Common myeloid progenitor, CD34-positive (primary cell): ENCODE results near the gene FAM117A.

Experiments
- CTCF ChIA-PET: fragments of 350-600 bp; sonication (Branson Sonifier 250); formaldehyde crosslinking; loops from one replicate; lab custom pipeline; 2021; ENCODE audit warnings: antibody characterized with exemption; lab: Charles Lee
- POLR2A ChIA-PET: fragments of 350-600 bp; sonication (Branson Sonifier 250); formaldehyde crosslinking; loops from one replicate; lab custom pipeline; 2021; ENCODE audit warnings: antibody characterized with exemption; lab: Charles Lee
- DNase-seq, 3 donors: peaks; one replicate each; pipeline versions ENCODE4 v3.0.0 to v3.0.0-alpha.2; 2013
- H3K27ac ChIP-seq, 2 experiments: 1 replicate in 1 of 2; 2 replicates in 1 of 2; pipeline ENCODE4 v1.7.0; 2013; ENCODE audit warnings: inconsistent platforms in 2 of 2, low read length in 2 of 2, mild to moderate bottlenecking in 2 of 2, low read depth in 1 of 2, moderate library complexity in 1 of 2; ENCODE audit not compliant: severe bottlenecking in 2 of 2, insufficient read depth in 1 of 2, poor library complexity in 1 of 2
- H3K27me3 ChIP-seq, 5 experiments: replicated peaks in 2 of 5; 1 replicate in 3 of 5; 2 replicates in 2 of 5; pipeline versions ENCODE4 v1.6.1 to v1.7.0; 2013; ENCODE audit warnings: low read length in 4 of 5, mild to moderate bottlenecking in 2 of 5, moderate library complexity in 2 of 5, inconsistent platforms in 1 of 5; ENCODE audit not compliant: insufficient read depth in 5 of 5, control insufficient read depth in 4 of 5
- H3K36me3 ChIP-seq, 4 experiments: 1 replicate in 2 of 4; 2 replicates in 2 of 4; pipeline versions ENCODE4 v1.6.1 to v1.7.0; 2013; ENCODE audit warnings: low read length in 3 of 4, control low read depth in 1 of 4, mild to moderate bottlenecking in 1 of 4; ENCODE audit not compliant: control insufficient read depth in 4 of 4, insufficient read depth in 4 of 4
- H3K4me1 ChIP-seq, 4 experiments: 1 replicate in 3 of 4; 2 replicates in 1 of 4; pipeline versions ENCODE4 v1.6.1 to v1.7.1; 2013; ENCODE audit warnings: low read length in 3 of 4, mild to moderate bottlenecking in 3 of 4, control low read depth in 1 of 4, inconsistent platforms in 1 of 4, moderate library complexity in 1 of 4; ENCODE audit not compliant: control insufficient read depth in 4 of 4, insufficient read depth in 4 of 4; ENCODE audit errors: control extremely low read depth in 1 of 4
- H3K4me3 ChIP-seq, 7 experiments: 1 replicate in 4 of 7; 2 replicates in 3 of 7; pipeline versions ENCODE4 v1.5.1 to v1.7.0; 2013; ENCODE audit warnings: mild to moderate bottlenecking in 7 of 7, low read length in 6 of 7, moderate library complexity in 6 of 7, inconsistent platforms in 2 of 7, low read depth in 2 of 7, control low read depth in 1 of 7; ENCODE audit not compliant: insufficient read depth in 4 of 7, control insufficient read depth in 1 of 7; ENCODE audit errors: extremely low read depth in 1 of 7
- H3K9me3 ChIP-seq, 5 experiments: 1 replicate in 4 of 5; 2 replicates in 1 of 5; pipeline versions ENCODE4 v1.6.1 to v1.7.1; 2013; ENCODE audit warnings: low read length in 4 of 5, mild to moderate bottlenecking in 2 of 5, inconsistent platforms in 1 of 5, low read depth in 1 of 5, moderate library complexity in 1 of 5; ENCODE audit not compliant: control insufficient read depth in 4 of 5, insufficient read depth in 2 of 5; ENCODE audit errors: control extremely low read depth in 1 of 5
- WGBS: methylation state at CpG from one replicate; pipeline ENCODE4 v1.1.5; 2013; ENCODE audit not compliant: insufficient coverage; 5-methylcytosine and 5-hydroxymethylcytosine counted together

The FAM117A gene

DNA sequence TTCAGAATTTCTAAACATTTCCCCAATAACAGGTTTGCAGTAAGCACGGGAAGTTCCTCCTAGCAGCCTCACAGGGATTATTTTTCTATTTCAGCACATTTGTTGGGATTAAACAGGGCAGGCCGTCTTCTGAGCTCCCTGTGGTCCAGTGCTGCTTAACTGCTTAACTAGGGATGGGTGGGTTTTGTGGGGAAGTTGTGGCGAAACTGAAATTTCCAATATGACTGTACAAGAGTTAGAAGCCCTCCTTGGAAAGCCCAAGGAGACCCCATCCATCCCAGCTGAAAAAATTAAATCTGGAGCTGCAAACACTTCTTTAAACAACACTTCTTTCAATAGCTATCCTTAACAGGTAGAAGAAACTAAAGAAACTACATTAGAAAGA is 22.2 kb downstream of the FAM117A start:
- Histone ChIP-seq H3K9me3 (no peaks in the 10 kb centered on the region), H3K27me3 (no peaks in the 10 kb centered on the region), H3K4me3 (peak overlapping the region in 6 of 7 experiments; percentile 7 to 66 (median 41)), H3K36me3 (peaks cover 2 to 46% (median 5%) of the 10 kb centered on the region in 4 experiments), H3K27ac (peak overlapping the region; percentile 91 to 95), H3K4me1 (peaks cover 75 to 98% (median 90%) of the 10 kb centered on the region in 4 experiments)
- ChIA-PET POLR2A (interaction anchor here (1.5 to 8.8 kb wide), 2 partner anchors 17 to 33 kb away, joined by 5 to 201 read pairs; partner anchors contain the start of genes FAM117A and SLC35B1), CTCF (interaction anchor here (1.0 to 8.0 kb wide), 9 partner anchors 9 to 37 kb away, joined by 3 to 70 read pairs (median 5); partner anchors contain the start of gene SLC35B1)
- DNase-seq, result no peak
- WGBS, result no CpG with 5 or more reads among the region's 3 CpGs

DNA sequence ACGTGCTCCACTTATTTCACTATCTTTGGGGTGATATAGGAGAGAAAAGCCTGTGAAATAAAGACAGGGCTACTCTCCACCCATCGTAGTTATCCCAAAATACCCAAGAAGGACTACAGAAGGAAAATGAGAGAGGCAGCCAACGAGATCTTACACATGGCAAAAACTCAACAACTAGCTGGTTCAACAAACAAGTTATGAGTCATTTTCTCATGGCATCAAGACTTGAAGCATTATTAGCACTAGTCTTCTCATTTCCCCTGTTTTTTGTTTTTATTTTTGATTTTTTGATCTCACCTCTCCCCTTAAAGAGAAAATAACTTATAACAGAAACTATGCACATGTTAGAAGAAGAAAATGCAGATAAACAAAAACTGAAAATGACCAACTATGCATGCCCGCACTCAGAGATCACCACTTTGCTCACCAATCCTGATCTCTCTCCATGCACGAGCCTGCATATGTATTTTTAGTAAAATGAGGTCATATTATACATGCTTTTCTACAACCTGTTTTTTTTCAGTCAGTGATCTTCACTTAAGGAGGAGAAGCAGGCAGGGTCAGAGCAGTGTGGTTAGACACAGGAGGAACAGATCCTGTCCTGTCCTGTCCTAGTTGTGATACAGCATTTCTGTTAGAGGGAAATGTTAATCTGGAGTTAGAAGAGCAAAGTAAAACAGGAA is 22.8 kb downstream of the FAM117A start:
- peak overlapping the region; percentile 91 to 95 for H3K27ac ChIP-seq
- H3K27me3 ChIP-seq, result no peaks in the 10 kb centered on the region
- peak overlapping the region in 6 of 7 experiments; percentile 7 to 66 (median 46) for H3K4me3 ChIP-seq
- H3K36me3 ChIP-seq, result peaks cover 2 to 45% (median 3%) of the 10 kb centered on the region in 4 experiments
- WGBS, result 88% methylated on average over 3 of the region's 5 CpGs
- DNase-seq, result peak in 1 of 3 donors; percentile 58
- POLR2A ChIA-PET, result interaction anchor here (0.8 to 8.8 kb wide), 5 partner anchors 8 to 167 kb away, joined by 3 to 201 read pairs (median 10); partner anchors contain the start of genes FAM117A and KAT7
- H3K9me3 ChIP-seq, result no peaks in the 10 kb centered on the region
- CTCF ChIA-PET, result interaction anchor here (1.0 to 8.0 kb wide), 10 partner anchors 9 to 38 kb away, joined by 3 to 70 read pairs (median 6); partner anchors contain the start of gene SLC35B1
- H3K4me1 ChIP-seq, result peaks cover 71 to 97% (median 87%) of the 10 kb centered on the region in 4 experiments

- Histone ChIP-seq H3K27me3 (no peaks in the 10 kb centered on the region), H3K4me3 (peak overlapping the region in 6 of 7 experiments; percentile 20 to 64 (median 54)), H3K9me3 (no peaks in the 10 kb centered on the region), H3K36me3 (peaks cover 0 to 36% (median 4%) of the 10 kb centered on the region in 4 experiments), H3K27ac (peak overlapping the region; percentile 91 to 95), H3K4me1 (peaks cover 60 to 86% (median 77%) of the 10 kb centered on the region in 4 experiments)
- WGBS, result 0% methylated on average over 5 of the region's 7 CpGs
- POLR2A ChIA-PET, result interaction anchor here (0.6 to 8.8 kb wide), 11 partner anchors 8 to 170 kb away, joined by 3 to 201 read pairs (median 4); partner anchors contain the start of genes FAM117A and KAT7
- CTCF ChIA-PET, result interaction anchor here (1.0 to 8.0 kb wide), 5 partner anchors 8 to 39 kb away, joined by 3 to 70 read pairs (median 11); partner anchors contain the start of gene SLC35B1
- DNase-seq, result peak; percentile 99 to 100 (median 100)
These were observed 24.2 kb downstream of the FAM117A start for GRCh38 chr17:49739641-49740271.

DNA sequence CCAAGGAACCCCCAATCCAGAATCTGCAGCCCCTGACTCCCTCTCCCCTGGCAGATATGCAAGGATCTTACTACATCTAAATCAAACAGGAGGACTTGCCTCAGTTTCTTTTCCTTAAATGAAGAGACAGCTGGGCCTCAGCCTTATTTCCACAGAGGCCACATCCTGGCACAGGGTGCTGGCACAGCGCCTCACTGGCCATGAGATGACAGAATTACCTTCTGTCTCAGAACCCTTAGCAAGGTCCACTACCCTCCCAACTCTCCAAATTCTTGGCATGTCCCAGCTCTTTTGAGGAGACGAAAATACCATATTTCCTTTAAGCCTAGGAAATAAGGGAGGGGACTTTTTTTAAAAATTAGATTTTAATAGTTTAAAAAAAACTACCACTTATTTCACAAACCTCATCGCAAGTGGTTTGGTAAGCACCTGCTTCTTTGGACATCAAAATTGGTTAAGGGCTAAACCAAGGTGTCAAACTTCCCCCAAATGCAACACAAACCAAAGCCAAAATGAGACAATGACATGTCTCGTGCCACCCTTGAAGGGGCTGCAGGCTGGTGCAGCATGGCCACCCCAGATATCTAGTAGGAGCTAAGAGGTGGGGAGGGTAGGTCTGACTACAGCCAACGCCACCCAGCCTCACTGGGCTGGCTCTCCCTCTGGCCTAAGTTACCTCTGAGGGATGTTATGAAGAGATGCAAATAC is 25.3 kb downstream of the FAM117A start:
- H3K9me3 ChIP-seq, result no peaks in the 10 kb centered on the region
- peak in 1 of 3 donors; percentile 28 for DNase-seq
- ChIA-PET POLR2A (interaction anchor here (0.8 to 8.8 kb wide), 7 partner anchors 9 to 30 kb away, joined by 3 to 201 read pairs (median 11); partner anchors contain the start of gene FAM117A), CTCF (interaction anchor here (1.4 to 8.0 kb wide), 7 partner anchors 8 to 40 kb away, joined by 3 to 70 read pairs (median 7); partner anchors contain the start of gene SLC35B1)
- peaks cover 0 to 32% (median 5%) of the 10 kb centered on the region in 4 experiments for H3K36me3 ChIP-seq
- no peaks in the 10 kb centered on the region for H3K27me3 ChIP-seq
- 90% methylated on average over 1 of the region's 5 CpGs for WGBS
- H3K4me1 ChIP-seq, result peaks cover 57 to 81% (median 72%) of the 10 kb centered on the region in 4 experiments
- H3K27ac ChIP-seq, result peak overlapping the region; percentile 86 to 95
- peak overlapping the region in 6 of 7 experiments; percentile 8 to 58 (median 54) for H3K4me3 ChIP-seq

DNA sequence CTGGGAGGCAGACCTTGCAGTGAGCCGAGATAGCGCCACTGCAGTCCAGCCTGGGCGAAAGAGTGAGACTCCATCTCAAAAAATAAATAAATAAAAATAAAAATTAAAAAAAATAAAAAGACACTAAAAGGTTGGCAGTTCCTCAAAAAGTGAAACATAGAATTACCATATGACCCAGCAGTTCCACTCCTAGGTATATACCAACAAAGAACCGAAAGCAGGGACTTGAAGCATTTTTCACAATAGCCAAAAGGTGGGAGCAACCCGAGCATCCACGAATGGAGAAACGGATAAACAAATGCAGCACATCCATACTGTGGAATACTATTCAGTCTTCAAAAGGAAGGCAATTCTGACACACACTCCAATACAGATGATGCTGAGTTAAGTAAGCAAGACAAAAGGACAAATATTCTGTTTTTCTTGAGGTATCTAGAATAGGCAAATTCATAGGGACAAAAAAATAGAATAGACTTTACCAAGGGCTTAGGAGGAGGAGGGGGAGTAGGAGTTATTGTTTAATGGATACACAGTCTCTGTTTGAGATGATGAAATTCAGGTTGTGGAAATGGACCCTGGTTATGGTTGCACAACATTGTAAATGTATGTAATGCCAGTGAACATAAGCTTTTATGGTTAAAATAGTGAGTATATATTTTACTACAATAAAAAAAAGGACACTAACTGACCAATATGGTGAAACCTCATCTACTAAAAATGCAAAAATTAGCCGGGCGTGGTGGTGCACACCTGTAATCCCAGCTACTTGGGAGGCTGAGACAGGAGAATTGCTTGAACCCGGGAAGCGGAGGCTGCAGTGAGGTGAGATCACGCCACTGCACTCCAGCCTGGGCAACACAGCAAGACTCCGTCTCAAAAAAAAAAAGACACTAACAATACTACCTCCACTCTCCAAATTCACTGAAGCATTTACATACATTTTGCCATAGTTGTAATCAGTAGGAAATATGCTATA is 29.1 kb downstream of the FAM117A start:
- no peaks in the 10 kb centered on the region for H3K27me3 ChIP-seq
- no peaks in the 10 kb centered on the region for H3K9me3 ChIP-seq
- ChIA-PET CTCF (no interaction called here), POLR2A (interaction anchor here (0.9 kb wide), 1 partner anchor 27 kb away, joined by 3 read pairs; the partner anchor contains the start of gene SLC35B1)
- peaks cover 8 to 55% (median 17%) of the 10 kb centered on the region in 4 experiments for H3K36me3 ChIP-seq
- 93% methylated on average over 5 of the region's 13 CpGs for WGBS
- H3K4me3 ChIP-seq, result no peak overlapping the region
- H3K4me1 ChIP-seq, result peaks cover 30 to 78% (median 59%) of the 10 kb centered on the region in 4 experiments
- peak in 2 of 3 donors; percentile 51 to 58 for DNase-seq
- H3K27ac ChIP-seq, result peak overlapping the region; percentile 1 to 29
